Ectodermal cell (in vitro differentiated cells): Measurements from ENCODE around the gene KCNH6.

ENCODE experiments used
- H3K27ac ChIP-seq: 2 replicates; pipeline ENCODE4 v1.7.0; 2013; ENCODE audit warnings: mild to moderate bottlenecking, low read depth, low read length; ENCODE audit not compliant: insufficient read depth, poor library complexity, severe bottlenecking
- H3K27me3 ChIP-seq: 2 replicates; pipeline ENCODE4 v1.7.0; 2013; ENCODE audit warnings: mild to moderate bottlenecking, low read length; ENCODE audit not compliant: insufficient read depth, control insufficient read depth, poor library complexity, severe bottlenecking
- H3K36me3 ChIP-seq: one replicate; pipeline ENCODE4 v1.7.0; 2013; ENCODE audit warnings: low read length; ENCODE audit not compliant: control insufficient read depth, insufficient read depth
- H3K4me1 ChIP-seq: one replicate; pipeline ENCODE4 v1.7.0; 2013; ENCODE audit warnings: low read length; ENCODE audit not compliant: control insufficient read depth, insufficient read depth
- H3K4me3 ChIP-seq: 2 replicates; pipeline ENCODE4 v1.7.0; 2013; ENCODE audit warnings: low read depth, low read length, control low read depth; ENCODE audit not compliant: insufficient read depth
- H3K9me3 ChIP-seq: 2 replicates; pipeline ENCODE4 v1.7.0; 2013; ENCODE audit warnings: mild to moderate bottlenecking, low read length, moderate library complexity; ENCODE audit not compliant: control insufficient read depth
- WGBS, 2 experiments: methylation state at CpG; one replicate each; pipeline ENCODE4 v1.1.7; 2013; ENCODE audit warnings: missing lambda C conversion rate in 2 of 2; 5-methylcytosine and 5-hydroxymethylcytosine counted together

The KCNH6 gene

GRCh38 chr17:63478814-63479494, 44.2 kb upstream of the KCNH6 start:
- Histone ChIP-seq H3K9me3 (no peaks in the 10 kb centered on the region), H3K27ac (no peak overlapping the region), H3K4me1 (peaks cover 11% of the 10 kb centered on the region), H3K4me3 (no peak overlapping the region), H3K27me3 (peaks cover 56% of the 10 kb centered on the region), H3K36me3 (no peaks in the 10 kb centered on the region)
- 51 to 52% methylated on average over 16 of the region's 16 CpGs for WGBS, 2 experiments

GRCh38 chr17:63479495-63480184, 43.5 kb upstream of the KCNH6 start:
- WGBS, 2 experiments: 93 to 94% methylated on average over 17 of the region's 17 CpGs
- Histone ChIP-seq H3K27me3 (peaks cover 49% of the 10 kb centered on the region), H3K36me3 (no peaks in the 10 kb centered on the region), H3K4me3 (no peak overlapping the region), H3K4me1 (peaks cover 11% of the 10 kb centered on the region), H3K27ac (no peak overlapping the region), H3K9me3 (no peaks in the 10 kb centered on the region)

DNA sequence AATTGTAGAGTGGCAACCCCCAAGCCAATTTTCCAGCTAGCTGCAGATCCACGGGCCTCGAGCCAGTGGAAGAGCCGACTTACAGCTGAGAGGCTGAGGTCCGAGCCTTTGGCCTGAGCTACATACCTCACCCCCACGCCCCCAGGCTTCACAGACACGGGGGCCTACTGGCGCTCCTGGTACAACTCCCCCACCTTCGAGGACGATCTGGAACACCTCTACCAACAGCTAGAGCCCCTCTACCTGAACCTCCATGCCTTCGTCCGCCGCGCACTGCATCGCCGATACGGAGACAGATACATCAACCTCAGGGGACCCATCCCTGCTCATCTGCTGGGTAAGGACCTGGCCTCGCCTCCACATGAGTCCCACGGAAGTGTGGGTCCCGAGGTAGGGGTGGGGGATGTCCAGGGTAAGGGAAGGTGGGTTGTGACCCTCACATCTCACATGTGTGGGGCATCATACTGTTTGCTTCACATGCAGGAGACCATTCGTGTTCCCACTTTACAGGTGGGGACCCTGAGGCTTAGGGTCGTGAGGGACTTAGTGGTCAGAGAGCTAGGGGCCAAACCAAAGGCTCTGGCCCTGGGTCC, 42.9 kb upstream of the KCNH6 start:
- Histone ChIP-seq H3K4me1 (peaks cover 11% of the 10 kb centered on the region), H3K4me3 (no peak overlapping the region), H3K36me3 (no peaks in the 10 kb centered on the region), H3K9me3 (no peaks in the 10 kb centered on the region), H3K27me3 (peaks cover 43% of the 10 kb centered on the region), H3K27ac (no peak overlapping the region)
- 94% methylated on average over 21 of the region's 21 CpGs for WGBS, 2 experiments

- 84 to 86% methylated on average over 11 of the region's 11 CpGs for whole genome bisulfite sequencing, 2 experiments
- Histone ChIP-seq H3K4me3 (no peak overlapping the region), H3K27me3 (peaks cover 36% of the 10 kb centered on the region)
Observed at GRCh38 chr17:63480826-63481487, 42.2 kb upstream of the KCNH6 start.

GRCh38 chr17:63481488-63481870, 41.7 kb upstream of the KCNH6 start:
- H3K27me3 ChIP-seq: peaks cover 31% of the 10 kb centered on the region
- 95% methylated on average over 16 of the region's 16 CpGs for WGBS, 2 experiments

More at GRCh38 chr17:63480826-63481487, 42.2 kb upstream of the KCNH6 start:
- Histone ChIP-seq H3K4me1 (peaks cover 11% of the 10 kb centered on the region), H3K27ac (no peak overlapping the region), H3K36me3 (no peaks in the 10 kb centered on the region), H3K9me3 (no peaks in the 10 kb centered on the region)

DNA sequence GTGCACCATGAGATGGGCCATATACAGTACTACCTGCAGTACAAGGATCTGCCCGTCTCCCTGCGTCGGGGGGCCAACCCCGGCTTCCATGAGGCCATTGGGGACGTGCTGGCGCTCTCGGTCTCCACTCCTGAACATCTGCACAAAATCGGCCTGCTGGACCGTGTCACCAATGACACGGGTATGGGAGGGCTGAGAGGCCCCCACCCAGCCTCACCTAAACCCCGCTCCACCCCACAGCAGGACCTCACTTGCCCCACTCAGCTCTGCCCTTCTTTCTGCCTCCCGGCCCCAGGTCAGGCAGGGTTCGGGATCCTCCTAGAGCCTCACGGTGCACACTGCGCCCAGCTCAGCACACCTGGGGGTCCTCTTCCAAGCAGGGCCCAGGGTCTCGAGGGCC, 40.6 kb upstream of the KCNH6 start:
- no peaks in the 10 kb centered on the region for H3K36me3 ChIP-seq
- peaks cover 20% of the 10 kb centered on the region for H3K27me3 ChIP-seq
- peaks cover 11% of the 10 kb centered on the region for H3K4me1 ChIP-seq
- H3K9me3 ChIP-seq: no peaks in the 10 kb centered on the region
- 91 to 95% methylated on average over 16 of the region's 16 CpGs for WGBS, 2 experiments
- no peak overlapping the region for H3K4me3 ChIP-seq
- H3K27ac ChIP-seq: no peak overlapping the region

More at GRCh38 chr17:63481488-63481870, 41.7 kb upstream of the KCNH6 start:
- no peaks in the 10 kb centered on the region for H3K9me3 ChIP-seq
- H3K4me3 ChIP-seq: no peak overlapping the region
- peaks cover 11% of the 10 kb centered on the region for H3K4me1 ChIP-seq
- H3K36me3 ChIP-seq: no peaks in the 10 kb centered on the region
- no peak overlapping the region for H3K27ac ChIP-seq

- Histone ChIP-seq H3K4me1 (peaks cover 6% of the 10 kb centered on the region), H3K36me3 (no peaks in the 10 kb centered on the region), H3K27me3 (peaks cover 15% of the 10 kb centered on the region), H3K27ac (no peak overlapping the region), H3K4me3 (no peak overlapping the region), H3K9me3 (no peaks in the 10 kb centered on the region)
- WGBS, 2 experiments: 86 to 88% methylated on average over 10 of the region's 10 CpGs
Observed at GRCh38 chr17:63483038-63483437, 40.1 kb upstream of the KCNH6 start.

DNA sequence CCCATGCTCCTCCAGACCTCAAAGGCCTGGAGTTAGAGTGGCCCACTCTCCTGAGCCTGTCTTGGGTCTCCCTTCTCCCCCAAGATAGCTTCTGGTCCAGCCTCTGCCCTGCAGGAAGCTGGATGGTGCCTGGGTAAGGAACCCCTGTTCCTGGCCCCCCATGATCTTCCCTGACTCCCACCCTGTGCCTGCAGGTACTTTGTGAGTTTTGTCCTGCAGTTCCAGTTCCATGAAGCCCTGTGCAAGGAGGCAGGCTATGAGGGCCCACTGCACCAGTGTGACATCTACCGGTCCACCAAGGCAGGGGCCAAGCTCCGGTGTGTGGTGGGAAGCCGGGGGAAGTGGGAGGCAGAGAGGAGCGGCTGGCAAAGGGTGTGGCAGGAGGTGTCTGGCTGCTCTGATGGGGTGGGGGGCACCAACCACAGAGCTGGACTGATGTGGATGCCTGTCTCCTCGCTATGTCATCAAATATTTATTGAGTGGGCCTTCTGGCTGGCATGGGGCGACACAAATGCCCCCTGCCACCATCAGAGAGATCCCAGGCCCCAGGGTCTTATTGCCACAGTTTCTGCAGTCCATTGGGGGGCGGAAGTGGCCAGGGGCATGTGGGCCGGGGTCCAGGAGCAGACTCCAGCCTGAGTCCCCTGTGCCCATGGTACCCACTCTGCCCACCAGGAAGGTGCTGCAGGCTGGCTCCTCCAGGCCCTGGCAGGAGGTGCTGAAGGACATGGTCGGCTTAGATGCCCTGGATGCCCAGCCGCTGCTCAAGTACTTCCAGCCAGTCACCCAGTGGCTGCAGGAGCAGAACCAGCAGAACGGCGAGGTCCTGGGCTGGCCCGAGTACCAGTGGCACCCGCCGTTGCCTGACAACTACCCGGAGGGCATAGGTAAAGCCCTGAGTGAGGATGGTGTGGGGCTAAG, 39.2 kb upstream of the KCNH6 start:
- Histone ChIP-seq H3K27ac (no peak overlapping the region), H3K4me3 (no peak overlapping the region), H3K9me3 (no peaks in the 10 kb centered on the region), H3K27me3 (peaks cover 6% of the 10 kb centered on the region), H3K4me1 (peaks cover under 1% of the 10 kb centered on the region), H3K36me3 (no peaks in the 10 kb centered on the region)
- 96% methylated on average over 16 of the region's 16 CpGs for WGBS, 2 experiments

GRCh38 chr17:63486317-63487013, 36.7 kb upstream of the KCNH6 start:
- WGBS, 2 experiments: 90 to 91% methylated on average over 12 of the region's 12 CpGs
- H3K27ac ChIP-seq: no peak overlapping the region
- no peaks in the 10 kb centered on the region for H3K36me3 ChIP-seq
- H3K27me3 ChIP-seq: no peaks in the 10 kb centered on the region
- H3K9me3 ChIP-seq: no peaks in the 10 kb centered on the region
- H3K4me3 ChIP-seq: no peak overlapping the region
- no peaks in the 10 kb centered on the region for H3K4me1 ChIP-seq
